ENCODE results near the gene DCAF15.

The DCAF15 gene

DNA sequence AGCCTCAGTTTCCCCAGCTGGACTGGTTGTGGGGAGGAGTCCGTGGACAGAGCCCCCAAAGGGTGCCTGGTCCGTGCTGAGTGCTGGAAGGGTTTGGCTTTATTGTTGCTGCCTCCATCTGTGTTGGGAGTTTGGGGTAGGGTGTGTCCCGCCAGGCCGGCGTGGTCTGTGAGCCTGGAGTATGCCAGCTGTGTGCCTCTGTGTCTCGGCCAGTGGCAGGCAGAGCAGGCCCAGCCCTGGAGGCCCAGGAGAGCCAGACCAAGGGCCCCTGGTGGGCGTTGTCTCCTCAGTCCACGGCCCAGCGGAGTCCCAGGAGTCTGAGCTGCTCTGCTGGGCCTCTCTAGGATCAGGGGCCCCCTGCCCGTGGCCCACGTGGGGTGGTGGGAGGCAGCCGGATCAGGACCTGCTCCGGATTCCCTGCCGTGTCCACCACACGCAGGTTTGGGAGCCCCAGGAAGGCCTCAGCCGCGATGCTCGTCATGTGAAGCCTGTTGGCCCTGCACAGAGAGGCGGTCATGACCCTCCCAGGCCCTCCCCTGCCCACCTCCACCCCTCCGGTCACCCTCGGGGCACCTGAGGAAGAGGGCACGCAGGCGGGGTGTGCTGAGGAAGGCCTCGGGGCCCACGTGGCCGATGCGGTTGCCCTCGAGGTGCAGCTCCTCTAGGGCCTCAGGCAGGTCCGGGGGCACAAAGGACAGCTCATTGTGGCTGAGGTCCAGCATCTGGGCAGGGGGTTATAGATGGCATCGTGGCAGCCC, 20.7 kb upstream of the DCAF15 start:
- DNase-seq = no peak

DNA sequence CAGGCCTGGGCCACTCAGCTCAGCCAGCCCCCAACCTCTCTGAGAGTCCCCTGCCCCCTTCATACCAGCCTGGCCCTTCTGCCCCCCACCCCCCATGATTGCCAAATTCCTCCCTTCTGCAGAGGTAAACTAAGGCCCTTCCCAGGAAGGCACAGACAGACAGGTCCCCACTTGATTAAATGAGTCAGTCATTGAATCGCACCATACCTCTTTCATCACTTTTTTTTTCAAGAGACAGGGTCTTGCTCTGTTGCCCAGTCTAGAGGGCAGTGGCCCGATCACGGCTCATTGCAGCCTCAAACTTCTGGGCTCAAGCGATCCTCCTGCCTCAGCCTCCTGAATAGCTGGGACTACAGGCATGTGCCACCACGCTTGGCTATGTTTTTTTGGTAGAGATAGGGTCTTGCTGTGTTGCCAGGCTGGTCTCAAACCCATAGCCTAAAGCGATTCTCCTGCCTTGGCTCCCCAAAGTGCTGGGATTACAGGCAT, 20.1 kb upstream of the DCAF15 start:
- no peak for DNase-seq

DNA sequence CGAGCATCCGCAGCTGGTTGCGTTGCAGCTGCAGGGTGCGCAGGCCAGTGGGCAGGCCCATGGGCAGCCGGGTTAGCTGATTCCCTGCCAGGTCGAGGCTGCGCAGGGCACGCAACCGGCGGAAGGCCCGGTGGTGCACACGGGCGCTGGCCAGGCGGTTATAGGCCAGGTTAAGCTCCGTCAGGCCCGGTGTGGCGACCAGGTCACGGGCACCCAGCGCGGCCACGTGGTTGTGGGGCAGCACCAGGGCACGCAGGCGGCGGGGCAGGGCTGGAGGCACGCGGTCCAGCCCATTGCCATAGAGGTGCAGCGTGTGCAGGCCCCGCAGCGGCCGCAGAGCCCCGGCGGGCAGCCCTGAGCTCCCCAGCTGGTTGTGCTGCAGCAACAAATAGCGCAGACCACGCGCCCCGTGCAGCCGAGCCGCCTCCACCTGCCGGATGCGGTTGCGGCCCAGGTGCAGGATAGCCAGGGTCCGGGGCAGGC, 19.4 kb upstream of the DCAF15 start:
- DNase-seq = no peak

DNA sequence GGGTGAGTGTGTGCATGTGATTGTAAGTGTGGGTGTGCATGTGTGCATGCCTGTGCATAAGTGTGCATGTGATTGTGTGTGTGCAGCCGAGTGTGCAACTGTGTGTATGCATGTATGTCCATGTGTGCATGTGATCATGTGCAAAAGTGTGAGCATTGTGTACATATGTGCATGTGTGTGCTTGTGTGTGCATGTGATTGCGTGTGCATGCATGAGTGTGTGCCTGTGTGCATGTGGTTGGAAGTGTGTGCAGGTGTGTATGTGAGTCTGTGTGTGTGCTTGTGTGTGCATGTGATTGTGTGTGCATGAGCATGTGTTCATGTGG, 17.6 kb upstream of the DCAF15 start:
- DNase-seq = no peak

DNA sequence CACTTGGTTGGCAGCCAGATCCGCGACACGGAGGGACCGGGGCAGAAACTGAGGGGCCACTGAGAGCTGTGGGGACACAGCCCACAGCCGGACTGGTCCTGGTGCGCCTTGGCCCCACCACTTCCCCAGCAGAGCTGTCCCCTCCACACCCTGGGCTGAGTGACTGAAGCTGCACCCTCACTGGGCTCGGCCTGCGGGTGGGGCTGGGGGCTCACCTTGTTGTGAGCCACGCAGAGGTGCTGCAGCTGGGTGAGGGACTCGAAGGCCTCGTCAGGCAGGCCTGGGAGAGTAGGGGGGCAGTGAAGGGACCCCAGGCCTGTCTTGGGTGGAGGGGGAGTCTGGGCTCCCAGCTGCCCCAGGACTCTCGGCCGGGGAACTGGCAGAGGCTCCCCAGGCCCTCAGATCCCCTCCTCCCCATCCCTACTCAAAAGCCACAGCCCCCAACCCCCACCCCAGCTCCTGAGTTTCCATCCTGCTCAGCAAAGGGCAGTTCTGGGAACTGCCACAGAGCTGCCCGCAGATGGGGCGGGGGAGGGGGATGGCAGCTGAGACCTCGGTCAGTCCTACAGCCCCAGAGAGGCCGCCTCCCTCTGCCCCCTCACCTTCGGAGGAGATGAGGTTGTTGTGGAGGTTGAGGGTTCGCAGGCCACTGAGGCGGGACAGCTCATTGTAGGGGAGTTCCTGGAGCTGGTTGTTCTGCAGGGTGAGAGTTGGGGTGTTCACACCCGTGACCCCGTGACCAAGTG, 16.4 kb upstream of the DCAF15 start:
- no peak for DNase-seq

DNA sequence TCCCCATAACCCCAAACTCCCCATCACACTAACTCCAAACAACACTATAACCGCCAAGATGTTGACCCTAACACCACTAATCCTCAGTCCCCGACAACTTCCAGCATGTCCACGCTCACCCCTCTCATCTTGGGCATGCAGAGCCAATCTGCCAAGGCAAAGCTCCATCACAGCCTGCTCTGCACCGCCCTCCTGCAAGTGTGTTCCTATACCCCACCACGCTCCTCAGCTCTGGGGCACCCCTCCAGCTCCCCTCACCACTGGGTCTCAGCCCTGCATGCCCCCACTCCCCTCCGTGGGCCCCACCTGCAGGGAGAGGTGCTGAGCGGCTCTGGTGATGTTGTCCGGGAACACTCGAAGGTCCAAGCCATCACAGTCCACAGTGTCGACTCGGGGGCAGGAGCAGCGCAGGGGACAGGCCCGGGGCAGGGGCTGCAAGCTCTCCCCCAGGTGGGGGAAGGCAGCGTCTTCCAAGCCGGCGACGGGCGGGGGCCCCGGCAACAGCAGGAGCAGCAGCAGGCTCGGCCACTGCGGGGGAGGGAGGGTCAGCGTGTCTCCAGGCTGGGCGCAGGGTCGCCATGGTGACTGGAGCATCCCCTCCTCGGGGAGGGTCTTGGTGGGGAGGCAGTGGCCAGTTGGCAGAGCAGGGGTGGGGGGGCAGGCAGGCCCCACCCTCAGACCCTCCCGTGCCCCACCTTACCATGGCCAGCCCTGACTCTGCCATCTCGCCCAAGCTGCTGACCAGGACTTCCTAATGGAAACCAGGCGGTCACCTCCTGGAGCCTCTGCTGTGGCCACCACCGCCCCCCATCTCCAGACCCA, 14.6 kb upstream of the DCAF15 start:
- no peak for DNase-seq

DNA sequence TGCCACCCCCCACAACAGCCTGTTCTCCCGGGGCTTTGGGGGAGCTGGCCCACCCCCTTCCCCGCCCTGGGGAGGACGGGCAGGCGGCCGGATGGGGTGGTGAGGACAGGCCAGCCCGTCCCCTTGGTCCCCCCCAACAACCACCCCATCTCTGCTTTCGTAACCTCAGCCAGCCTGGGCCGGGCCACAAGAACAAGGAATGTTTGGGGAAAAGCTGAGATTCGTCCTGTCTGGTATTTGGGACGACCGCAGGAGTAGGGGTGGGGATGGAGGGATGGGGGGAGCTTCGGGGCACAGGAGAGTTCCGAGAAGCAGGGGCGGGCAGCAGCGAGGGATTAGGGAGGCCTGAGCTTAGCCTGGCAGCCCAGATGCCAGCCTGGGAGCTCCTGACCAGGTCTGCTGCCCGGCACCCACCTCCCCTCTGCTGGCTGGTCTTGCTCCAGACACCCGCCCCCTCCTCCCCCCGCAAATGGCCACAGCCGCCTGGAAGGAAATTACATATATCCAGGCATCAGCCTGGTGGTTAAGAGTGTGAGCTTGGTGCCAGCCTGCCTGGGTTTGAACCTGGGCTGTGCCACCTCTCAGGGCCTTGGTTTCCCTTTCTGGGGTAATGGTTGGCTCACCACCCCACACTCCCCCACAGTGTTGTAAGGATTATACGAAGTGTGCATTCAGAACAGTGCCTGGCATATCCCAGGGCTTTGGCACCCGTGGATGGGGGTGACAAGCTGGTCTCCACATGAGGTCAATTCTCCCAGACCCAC, 13.8 kb upstream of the DCAF15 start, which contains the start of gene PODNL1:
Gene PODNL1, minus strand, starts transcription at position 117 of the 764 bp plus-strand sequence. CDS start 236 bp downstream, outside the sequence.
- no peak for DNase-seq

DNA sequence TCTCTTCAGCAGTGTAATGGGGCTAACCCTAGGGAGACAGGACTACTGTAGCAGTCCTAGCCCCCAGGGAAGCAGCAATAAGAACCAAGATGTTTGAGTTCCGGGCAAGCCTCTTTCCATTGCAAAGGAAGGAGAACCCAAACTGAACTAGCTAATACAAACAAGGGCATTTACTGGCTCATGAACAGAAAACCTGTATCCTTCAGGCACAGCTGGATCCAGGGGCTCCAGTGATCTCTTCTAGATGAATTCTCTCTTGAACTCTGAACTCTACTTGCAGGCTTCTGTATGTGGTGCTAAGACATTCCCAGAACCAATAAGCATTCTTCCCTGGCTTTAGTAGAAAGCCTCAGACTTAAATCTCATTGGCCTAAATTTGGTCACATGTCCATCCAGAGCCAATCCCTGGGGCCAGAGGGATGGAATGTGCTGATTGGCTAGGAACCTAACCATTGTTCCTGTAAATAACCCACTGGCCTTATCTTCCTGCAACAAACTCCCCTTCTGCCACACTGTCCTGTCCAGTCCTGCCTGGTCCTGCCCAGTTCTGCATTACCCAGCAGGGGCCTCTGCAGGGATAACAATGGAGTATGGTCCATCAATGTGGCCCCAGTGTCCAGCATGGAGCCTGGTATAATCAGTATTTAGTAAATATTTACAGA, 10.2 kb upstream of the DCAF15 start:
- no peak for DNase-seq

DNA sequence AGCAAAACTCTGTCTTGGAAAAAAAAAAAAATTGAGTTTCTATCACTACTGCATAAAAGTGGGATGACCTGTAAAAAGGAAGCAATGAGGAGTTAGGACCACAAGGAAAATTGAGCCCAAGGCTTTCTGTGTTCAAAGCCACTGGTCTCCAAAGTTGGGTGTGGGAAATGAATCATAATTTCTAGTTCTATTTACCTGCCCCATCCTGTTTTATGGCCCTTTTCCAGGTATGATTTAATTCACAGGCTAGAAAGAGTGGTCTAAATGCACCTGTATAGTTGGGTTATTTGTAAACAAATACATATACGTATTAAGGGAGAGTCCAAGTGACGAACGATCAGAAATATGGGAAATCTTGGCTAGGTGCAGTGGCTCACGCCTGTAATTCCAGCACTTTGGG, 5.9 kb upstream of the DCAF15 start:
- DNase-seq = no peak

DNA sequence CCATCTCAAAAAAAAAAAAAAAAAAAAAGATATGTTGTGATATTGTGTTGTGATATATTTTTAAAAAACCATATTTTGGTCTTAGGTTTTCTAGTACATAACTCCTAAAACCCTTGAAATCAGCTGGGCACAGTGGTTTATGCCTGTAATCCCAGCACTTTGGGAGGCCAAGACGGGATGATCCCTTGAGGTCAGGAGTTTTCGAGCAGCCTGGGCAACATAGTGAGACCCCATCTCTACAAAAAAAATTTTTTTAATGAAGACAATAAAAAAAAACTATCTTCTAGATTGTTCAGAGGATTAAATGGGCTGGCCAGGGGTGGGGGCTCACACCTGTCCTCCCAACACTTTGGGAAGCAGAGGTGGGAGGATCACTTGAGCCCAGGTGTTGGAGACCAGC, 1.3 kb upstream of the DCAF15 start:
- no peak for DNase-seq

DNA sequence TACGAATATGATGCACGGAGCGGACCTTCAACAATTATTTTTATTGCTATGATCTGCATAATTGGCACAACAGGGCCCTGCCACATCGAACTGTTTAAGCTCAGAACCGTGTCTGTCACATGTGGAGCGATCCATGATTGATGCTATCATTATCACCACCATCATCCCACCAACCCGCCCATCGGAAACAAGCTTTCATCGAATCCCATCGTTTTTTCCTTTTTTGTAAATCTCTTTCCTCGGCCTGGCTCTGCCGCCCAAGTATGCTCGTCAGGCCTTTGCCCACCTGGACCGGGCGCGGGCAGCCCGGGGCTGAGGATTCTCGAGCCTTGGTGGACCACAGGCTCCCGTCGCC, 533 bp upstream of the DCAF15 start:
- no peak for DNase-seq

DNA sequence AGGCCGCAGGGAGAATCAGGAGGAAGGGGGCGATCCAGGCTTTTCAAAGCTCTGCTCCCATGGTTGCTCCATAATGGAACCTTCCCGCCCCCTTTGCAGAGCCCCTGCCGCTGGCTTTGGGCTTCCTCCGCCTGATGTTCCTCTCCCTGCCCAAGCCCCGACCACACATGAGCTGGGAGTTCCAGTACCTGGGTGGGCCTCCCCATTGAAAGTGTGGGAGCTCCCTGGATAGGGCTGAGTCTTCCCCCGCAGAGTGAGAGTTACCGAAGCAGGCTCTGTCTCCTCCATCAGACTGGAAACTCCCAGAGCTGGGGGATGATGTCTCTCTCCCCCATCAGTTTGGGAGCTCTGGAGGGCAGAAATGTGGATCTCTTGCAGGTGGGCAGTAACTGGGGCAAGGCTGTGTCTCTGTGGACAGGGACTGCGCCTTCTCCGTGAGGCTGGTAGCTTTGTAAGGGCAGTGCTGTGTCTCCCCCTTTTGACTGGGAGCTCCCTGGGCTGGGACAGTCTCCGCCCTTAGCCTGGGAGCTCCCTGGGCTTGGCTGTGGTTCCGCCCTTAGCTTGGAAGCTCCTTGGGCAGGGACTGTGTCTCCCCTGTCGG, 722 bp downstream of the DCAF15 start:
- DNase-seq = no peak

DNA sequence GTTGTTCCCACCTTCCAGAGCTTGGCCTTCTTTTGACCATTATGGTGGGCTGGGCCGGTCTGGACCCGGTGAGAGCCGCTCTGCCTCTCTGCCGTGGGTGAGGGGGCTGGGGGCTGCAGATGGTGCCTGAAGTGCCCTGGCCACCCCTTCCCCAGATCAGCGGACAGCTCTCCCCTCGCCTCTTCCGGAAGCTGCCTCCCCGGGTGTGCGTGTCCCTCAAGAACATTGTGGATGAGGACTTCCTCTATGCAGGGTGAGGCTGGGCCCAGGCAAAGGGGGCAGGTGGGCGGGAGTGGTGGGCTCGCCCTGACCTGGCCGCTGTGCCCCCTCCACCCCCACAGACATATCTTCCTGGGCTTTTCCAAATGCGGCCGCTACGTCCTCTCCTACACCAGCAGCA, 1.9 kb downstream of the DCAF15 start:
- DNase-seq = no peak

DNA sequence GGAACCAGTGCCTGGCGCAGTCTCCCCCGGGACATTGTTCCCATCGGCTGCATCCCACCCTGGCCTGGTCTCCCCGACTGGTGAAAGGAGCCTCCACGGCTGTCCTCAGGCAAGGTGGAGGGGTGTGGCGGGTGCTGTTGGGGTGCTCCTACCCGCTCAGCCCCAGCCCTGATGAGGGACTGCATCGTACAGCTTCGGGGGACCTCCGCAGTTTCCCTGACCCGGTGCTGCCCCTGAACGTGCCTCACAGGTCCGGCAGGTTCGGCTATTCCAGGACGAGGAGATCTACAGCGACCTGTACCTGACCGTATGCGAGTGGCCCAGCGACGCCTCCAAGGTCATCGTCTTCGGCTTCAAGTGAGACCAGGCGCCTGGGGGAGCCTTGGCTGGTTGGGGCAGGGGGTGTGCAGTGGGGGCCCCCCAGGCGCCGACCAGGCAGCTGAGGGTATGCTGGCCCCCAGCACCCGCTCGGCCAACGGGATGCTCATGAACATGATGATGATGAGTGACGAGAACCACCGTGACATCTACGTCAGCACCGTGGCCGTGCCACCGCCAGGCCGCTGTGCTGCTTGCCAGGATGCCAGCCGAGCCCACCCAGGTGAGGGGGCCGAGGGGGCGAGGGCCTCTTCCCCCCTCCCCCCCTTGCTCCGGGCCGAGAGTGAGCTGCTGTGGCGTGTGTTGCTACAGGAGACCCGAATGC, 3.5 kb downstream of the DCAF15 start:
- no peak for DNase-seq

DNA sequence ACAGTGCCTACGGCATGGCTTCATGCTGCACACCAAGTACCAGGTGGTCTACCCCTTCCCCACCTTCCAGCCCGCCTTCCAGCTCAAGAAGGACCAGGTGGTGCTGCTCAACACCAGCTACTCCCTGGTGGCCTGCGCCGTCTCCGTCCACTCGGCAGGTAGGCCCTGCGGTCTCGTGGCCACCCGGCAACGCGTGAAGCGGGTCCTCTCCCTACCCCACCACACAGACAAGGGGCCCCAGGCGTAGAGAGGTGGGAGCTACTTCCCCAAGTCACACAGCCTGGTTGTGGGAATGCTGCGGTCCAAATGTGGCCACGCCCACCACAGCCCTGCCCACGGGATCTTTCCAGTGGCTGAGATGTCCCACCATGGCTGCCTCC, 4.0 kb downstream of the DCAF15 start:
- no peak for DNase-seq

DNA sequence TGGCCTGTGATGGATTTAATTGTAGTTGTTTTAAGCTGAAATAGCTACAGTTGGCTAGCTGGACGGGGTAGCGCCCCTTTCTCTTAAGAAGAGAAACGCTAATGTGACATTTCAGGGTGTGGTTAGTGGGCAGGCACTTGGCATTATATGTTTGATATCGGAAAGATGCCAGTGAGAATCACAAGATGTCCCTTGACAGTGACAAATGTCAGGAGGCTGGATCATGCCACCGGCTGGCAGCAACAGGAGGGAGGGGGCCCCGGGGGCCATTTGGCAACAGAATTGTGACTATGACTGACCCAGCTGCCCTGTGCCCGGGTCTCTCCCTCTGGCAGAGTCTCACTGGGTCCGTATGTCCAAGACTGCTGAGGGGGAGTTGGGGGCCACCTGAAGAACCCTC, 4.7 kb downstream of the DCAF15 start:
- DNase-seq = no peak

DNA sequence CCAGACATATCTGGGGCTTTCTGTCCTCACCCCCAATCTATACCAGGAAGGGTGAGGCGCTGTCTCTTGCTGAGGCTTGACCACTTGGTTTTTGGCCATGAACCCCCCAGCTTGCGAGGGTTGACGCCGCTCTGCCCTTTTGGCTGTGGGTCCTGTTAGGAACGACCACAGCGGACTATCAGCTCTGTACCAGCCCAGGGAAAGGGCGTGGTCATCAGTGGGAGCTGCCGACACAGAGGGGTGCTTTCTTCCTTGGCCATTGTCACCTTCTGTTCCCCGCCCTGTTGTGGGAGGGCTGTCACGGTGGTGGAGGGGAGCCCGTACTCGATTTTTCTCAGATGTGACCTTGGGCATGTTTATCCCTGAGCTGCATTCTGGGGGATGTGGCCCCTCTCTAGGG, 5.7 kb downstream of the DCAF15 start:
- DNase-seq = no peak

DNA sequence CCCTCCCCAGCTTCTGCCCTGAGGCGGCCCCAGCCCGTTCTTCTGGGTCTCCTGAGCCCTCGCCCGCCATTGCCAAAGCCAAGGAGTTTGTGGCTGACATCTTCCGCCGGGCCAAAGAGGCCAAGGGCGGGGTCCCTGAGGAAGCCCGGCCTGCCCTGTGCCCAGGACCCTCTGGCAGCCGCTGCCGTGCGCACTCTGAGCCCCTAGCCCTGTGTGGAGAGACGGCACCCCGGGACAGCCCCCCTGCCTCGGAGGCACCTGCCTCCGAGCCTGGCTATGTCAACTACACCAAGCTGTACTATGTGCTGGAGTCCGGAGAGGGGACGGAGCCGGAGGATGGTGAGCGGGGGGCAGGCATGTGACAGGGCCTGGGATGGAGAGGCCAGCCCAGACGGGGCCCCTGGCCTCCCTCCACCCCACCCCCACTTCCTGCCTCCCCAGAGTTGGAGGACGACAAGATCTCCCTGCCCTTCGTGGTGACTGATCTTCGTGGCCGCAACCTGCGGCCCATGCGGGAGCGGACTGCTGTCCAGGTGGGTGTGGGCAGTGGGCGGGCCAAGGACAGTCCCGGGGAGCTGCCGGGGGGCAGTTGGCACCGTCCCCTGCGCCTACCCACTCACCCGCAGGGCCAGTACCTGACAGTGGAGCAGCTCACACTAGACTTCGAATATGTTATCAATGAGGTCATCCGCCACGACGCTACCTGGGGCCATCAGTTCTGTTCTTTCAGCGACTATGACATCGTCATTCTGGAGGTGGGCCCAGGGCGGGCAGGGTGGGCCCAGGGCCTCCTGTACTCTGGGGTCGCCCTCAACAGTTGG, 7.0 kb downstream of the DCAF15 start:
- no peak for DNase-seq

DNA sequence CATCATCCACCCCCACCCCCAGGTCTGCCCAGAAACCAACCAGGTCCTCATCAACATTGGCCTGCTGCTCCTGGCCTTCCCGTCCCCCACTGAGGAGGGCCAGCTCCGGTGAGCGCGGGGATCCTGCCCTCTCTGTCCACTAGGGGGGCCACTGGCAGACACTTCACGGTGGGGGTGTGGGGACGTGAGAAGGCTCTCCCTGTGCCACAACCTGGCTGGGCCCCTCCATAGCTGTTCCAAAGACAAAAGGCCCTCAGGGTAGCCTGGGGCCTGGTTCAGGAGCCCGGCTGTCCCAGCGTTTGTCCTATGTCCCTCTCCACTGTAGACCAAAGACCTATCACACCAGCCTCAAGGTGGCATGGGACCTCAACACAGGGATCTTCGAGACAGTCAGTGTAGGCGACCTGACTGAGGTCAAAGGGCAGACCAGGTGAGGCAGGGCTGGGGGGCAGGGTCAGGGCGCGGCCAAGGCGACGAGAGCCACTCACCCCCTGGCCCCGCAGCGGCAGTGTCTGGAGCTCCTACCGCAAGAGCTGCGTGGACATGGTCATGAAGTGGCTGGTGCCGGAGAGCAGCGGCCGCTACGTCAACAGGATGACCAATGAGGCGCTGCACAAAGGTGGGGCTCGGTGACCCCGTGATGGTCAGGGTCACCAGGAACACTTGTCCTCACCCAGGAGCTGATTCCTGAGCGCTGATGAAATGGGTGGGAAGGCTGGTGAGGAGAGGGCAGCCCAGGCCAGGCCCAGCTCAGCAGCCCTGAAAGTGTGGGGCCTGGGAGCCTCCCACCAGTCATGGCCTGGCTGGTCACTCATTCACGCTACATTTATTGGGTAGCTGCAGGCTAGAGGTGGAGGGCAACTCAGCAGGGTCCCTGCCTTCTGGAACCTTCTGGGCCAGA, 7.9 kb downstream of the DCAF15 start:
- DNase-seq = peak; percentile 51
